Uterus (tissue), 4 donors: ENCODE data around the gene SLCO1A2. TPM values are rescaled to one million over a fixed set of nuclear protein-coding genes. Genes with fewer than 3 reads are reported as not detected.
"Not testable (repeated sequence)": the region's sequence is repeated elsewhere in the genome, so short reads cannot be mapped to it uniquely, and the experiment has no call there.

ENCODE experiments used
- DNase-seq, 2 donors: peaks; one replicate each; pipeline ENCODE4 v3.0.0-alpha.2; 2019 to 2020
- H3K27ac ChIP-seq, 2 donors: fragments of 200-600 bp; sonication (generic); 1 replicate in 1 of 2; 2 replicates in 1 of 2; pipeline ENCODE4 v1.5.1; 2016 to 2018
- H3K27me3 ChIP-seq, 2 donors: fragments of 200-600 bp; sonication (generic); one replicate each; pipeline ENCODE4 v1.5.1; 2018 to 2019; ENCODE audit warnings: control low read depth in 1 of 2
- H3K36me3 ChIP-seq, 2 donors: fragments of 200-600 bp; sonication (generic); one replicate each; pipeline ENCODE4 v1.5.1; 2019; ENCODE audit warnings: control low read depth in 1 of 2
- H3K4me1 ChIP-seq, 2 donors: fragments of 200-600 bp; sonication (generic); one replicate each; pipeline ENCODE4 v1.5.1; 2018 to 2019; ENCODE audit warnings: control low read depth in 1 of 2
- H3K4me3 ChIP-seq, 2 donors: fragments of 200-600 bp; sonication (generic); 1 replicate in 1 of 2; 2 replicates in 1 of 2; pipeline ENCODE4 v1.5.1; 2018 to 2019; ENCODE audit warnings: mild to moderate bottlenecking in 1 of 2
- H3K9me3 ChIP-seq, 2 donors: fragments of 200-600 bp; sonication (generic); one replicate each; pipeline ENCODE4 v1.5.1; 2019; ENCODE audit warnings: control low read depth in 1 of 2
- POLR2A ChIP-seq, 2 donors: fragments of 450-650 bp; IDR thresholded peaks; one replicate each; pipeline ENCODE4 v1.6.1; 2016; ENCODE audit warnings: antibody characterized with exemption in 2 of 2, mild to moderate bottlenecking in 1 of 2, moderate library complexity in 1 of 2
- intact Hi-C: fragments of 100-400 bp; cut with DNase I; formaldehyde crosslinking; loops from one replicate; pipeline ENCODE4 v1.15.1; 2023; ENCODE audit warnings: low total_unique reads
- total RNA-seq, 4 donors: library from RNA; depleted of rRNA in 3 of 4; stranded (reverse); fragments of >200 nt in 3 of 4; gene quantifications; one replicate each; pipeline versions ENCODE4 v1.1.0 to v1.2.4, GENCODE V29; 2014 to 2023
- TF ChIP-seq, protein P1 (sequence below), 4 experiments: fragments of 200-600 bp in 2 of 4; fragments of 450-650 bp in 2 of 4; sonication (generic) in 2 of 4; IDR thresholded peaks; one replicate each; pipeline ENCODE4 v1.5.1; 2016 to 2019; ENCODE audit warnings: antibody characterized with exemption in 4 of 4, mild to moderate bottlenecking in 2 of 4, moderate library complexity in 1 of 4
- donor health status: DM: yes; HTN: yes; CAD: no.

SLCO1A2 gene
- total RNA-seq, 4 donors from 2014 or later: not detected

DNA sequence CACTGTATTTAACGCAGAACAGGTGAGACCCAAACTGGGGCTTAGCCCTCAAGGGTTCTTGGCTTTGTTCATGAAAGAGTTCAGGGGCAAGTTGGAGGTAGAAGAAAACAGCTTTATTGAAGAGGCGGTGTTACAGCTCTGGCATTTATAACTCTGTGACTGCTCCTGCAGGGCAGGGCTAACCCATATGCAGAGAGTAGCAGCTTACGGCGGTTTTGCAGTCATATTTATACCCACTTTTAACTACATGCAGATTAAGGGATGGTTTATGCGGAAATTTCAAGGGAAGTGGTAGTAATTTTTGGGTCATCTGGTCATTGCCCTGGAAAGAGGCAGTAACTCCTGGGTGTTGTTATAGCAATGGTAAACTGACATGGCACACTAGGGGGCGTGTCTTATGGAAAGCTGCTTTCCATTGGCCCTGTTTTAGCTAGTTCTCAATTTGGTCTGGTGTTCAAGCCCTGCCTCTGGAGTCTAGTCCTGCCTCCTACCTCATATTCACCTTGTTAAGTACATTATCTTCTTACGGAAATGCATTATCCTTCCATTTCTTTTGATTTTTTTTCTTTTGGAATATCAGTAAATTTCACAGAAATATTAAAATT lies 36.2 kb upstream of the SLCO1A2 start:
- DNase-seq: no peak
- Histone ChIP-seq H3K9me3 (no peaks in the 10 kb centered on the region), H3K36me3 (no peaks in the 10 kb centered on the region), H3K4me3 (no peak overlapping the region), H3K27me3 (no peaks in the 10 kb centered on the region), H3K27ac (no peak overlapping the region), H3K4me1 (no peaks in the 10 kb centered on the region)
- intact Hi-C loops: no loop called here
- TF ChIP-seq POLR2A (IDR thresholded peaks at IDR 0.05): no peak
- TF ChIP-seq, protein P1, sequence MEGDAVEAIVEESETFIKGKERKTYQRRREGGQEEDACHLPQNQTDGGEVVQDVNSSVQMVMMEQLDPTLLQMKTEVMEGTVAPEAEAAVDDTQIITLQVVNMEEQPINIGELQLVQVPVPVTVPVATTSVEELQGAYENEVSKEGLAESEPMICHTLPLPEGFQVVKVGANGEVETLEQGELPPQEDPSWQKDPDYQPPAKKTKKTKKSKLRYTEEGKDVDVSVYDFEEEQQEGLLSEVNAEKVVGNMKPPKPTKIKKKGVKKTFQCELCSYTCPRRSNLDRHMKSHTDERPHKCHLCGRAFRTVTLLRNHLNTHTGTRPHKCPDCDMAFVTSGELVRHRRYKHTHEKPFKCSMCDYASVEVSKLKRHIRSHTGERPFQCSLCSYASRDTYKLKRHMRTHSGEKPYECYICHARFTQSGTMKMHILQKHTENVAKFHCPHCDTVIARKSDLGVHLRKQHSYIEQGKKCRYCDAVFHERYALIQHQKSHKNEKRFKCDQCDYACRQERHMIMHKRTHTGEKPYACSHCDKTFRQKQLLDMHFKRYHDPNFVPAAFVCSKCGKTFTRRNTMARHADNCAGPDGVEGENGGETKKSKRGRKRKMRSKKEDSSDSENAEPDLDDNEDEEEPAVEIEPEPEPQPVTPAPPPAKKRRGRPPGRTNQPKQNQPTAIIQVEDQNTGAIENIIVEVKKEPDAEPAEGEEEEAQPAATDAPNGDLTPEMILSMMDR (IDR thresholded peaks at IDR 0.05): no peak

DNA sequence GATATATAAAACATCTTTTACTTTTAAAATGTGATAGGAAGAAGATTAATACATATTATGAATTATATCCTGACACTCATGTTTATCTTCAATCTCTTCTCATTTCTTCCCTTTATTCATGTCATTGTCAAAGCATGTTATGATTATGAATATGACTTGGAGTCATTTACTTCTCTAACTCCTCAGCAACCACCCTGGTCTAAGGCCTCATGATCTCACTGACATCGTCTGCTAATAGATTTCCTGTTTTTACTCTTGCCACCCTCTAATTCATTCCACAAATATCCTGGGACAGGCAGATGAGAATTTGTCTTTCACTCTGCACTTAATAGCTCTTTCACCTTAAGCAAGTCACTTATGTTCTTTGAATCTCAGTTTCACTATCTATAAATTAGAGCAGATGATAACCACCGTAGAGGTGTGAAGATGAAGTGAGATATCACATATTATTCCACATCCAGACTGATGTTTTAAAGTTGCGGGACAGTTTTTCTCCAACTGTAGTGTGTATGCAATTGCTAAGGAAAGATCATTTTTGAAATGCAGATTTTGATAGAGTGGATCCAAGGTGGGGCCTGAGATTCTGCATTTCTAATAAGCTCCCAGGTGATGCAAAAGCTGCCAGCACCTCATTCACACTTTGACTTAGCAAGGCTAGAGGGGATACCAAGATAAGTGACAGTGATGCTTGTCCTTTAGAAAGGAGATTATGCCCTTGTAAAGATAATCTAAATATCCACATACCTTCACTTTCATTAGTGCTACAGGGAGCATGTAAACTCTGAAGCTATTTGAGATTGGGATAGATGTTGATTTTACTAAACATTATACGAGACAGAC lies 34.6 kb upstream of the SLCO1A2 start:
- no peak overlapping the region for H3K4me3 ChIP-seq
- H3K27me3 ChIP-seq: no peaks in the 10 kb centered on the region
- intact Hi-C loops: no loop called here
- TF ChIP-seq, protein P1 (IDR thresholded peaks at IDR 0.05): no peak
- no peak for TF ChIP-seq POLR2A (IDR thresholded peaks at IDR 0.05)
- no peak overlapping the region for H3K27ac ChIP-seq
- no peak for DNase-seq
- no peaks in the 10 kb centered on the region for H3K4me1 ChIP-seq
- H3K9me3 ChIP-seq: no peaks in the 10 kb centered on the region
- no peaks in the 10 kb centered on the region for H3K36me3 ChIP-seq

DNA sequence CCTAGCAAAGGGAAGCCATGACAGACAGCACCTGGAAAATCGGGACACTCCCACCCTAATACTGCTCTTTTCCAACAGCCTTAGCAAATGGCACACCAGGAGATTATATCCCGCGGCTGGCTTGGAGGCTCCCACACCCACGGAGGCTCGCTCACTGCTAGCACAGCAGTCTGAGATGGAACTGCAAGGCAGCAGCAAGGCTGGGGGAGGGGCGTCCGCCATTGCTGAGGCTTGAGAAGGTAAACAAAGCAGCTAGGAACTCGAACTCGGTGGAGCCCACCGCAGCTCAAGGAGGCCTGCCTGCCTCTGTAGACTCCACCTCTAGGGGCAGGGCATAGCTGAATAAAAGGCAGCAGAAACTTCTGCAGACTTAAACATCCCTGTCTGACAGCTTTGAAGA lies 25.9 kb upstream of the SLCO1A2 start:
- H3K4me1 ChIP-seq, H3K9me3 ChIP-seq, DNase-seq, H3K27me3 ChIP-seq, H3K36me3 ChIP-seq, H3K4me3 ChIP-seq, intact Hi-C loops, H3K27ac ChIP-seq: not testable (repeated sequence)

DNA sequence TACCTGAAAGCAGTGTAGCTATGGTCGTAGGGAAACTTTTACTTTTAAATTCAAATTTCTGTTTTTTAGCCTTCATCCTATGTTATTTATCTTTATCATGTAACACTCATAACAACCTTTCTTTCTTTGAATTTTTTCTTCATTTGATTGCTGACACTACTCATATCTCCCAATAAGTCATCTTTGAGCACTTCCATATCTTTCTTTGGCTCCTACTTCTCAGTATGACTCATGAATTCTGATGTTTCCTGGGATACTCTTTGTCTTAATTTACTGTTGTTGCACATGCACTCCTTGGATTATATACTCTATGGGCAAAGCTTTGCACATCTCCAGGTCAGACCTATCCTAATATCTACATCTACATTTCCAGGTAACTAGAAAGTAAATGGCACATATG lies 19.9 kb upstream of the SLCO1A2 start:
- no peaks in the 10 kb centered on the region for H3K4me1 ChIP-seq
- H3K27me3 ChIP-seq: no peaks in the 10 kb centered on the region
- intact Hi-C loops: no loop called here
- no peak overlapping the region for H3K27ac ChIP-seq
- no peaks in the 10 kb centered on the region for H3K9me3 ChIP-seq
- TF ChIP-seq POLR2A (IDR thresholded peaks at IDR 0.05): no peak
- TF ChIP-seq, protein P1 (IDR thresholded peaks at IDR 0.05): no peak
- no peak overlapping the region for H3K4me3 ChIP-seq
- no peaks in the 10 kb centered on the region for H3K36me3 ChIP-seq
- no peak for DNase-seq

DNA sequence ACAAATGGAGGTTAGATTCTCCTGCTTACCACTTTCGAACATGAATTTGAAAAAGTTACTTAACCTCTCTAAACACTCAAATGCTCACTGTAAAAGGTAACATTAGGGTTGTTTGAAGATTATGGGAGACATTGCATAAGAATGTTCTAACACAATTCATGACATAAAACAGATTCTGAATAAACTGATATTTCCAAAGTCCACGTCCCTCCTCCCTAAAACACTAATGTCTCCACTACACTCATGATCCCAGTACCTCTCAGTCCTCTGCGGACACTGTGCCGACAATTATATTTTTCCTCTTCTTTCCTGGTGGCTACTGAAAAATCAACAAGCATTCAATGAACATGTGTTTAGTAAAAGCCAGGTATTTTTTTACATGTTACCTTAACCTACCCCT lies 19.2 kb upstream of the SLCO1A2 start:
- Histone ChIP-seq H3K36me3 (no peaks in the 10 kb centered on the region), H3K27ac (no peak overlapping the region), H3K4me3 (no peak overlapping the region), H3K9me3 (no peaks in the 10 kb centered on the region), H3K4me1 (no peaks in the 10 kb centered on the region), H3K27me3 (no peaks in the 10 kb centered on the region)
- TF ChIP-seq, protein P1 (IDR thresholded peaks at IDR 0.05): no peak
- no peak for TF ChIP-seq POLR2A (IDR thresholded peaks at IDR 0.05)
- intact Hi-C loops: no loop called here
- DNase-seq: no peak
